Peyer's patch (tissue), 4 donors: ENCODE data around the gene DUOXA1.

ENCODE experiments used
- CTCF ChIP-seq, 6 experiments: fragments of 450-650 bp in 4 of 6; fragments of 200-600 bp in 2 of 6; sonication (generic) in 1 of 6; IDR thresholded peaks; one replicate each; pipeline ENCODE4 v1.5.1; 2017 to 2019; ENCODE audit warnings: antibody characterized with exemption in 6 of 6, mild to moderate bottlenecking in 3 of 6, moderate library complexity in 1 of 6
- POLR2A ChIP-seq, 2 donors: fragments of 450-650 bp; IDR thresholded peaks; one replicate each; pipeline ENCODE4 v1.5.1; 2017; ENCODE audit warnings: antibody characterized with exemption in 2 of 2, mild to moderate bottlenecking in 2 of 2, moderate library complexity in 2 of 2

GRCh38 chr15:45102226-45102625 lies 27.5 kb downstream of the DUOXA1 start:
- TF ChIP-seq CTCF (IDR thresholded peaks at IDR 0.05), result no peak
- TF ChIP-seq POLR2A (IDR thresholded peaks at IDR 0.05), result no peak
